Karpas-422 (cell line): Measurements from ENCODE around the gene OBI1. TPM values are rescaled to one million over a fixed set of nuclear protein-coding genes. Genes with fewer than 3 reads are reported as not detected.

Source experiments
- DNase-seq: peaks from one replicate; pipeline ENCODE4 v3.0.0-alpha.2; 2015
- H2AFZ ChIP-seq: fragments of 200-600 bp; sonication (generic); 2 replicates; pipeline ENCODE4 v1.6.1; 2014; ENCODE audit warnings: antibody characterized with exemption, low read length, mixed read lengths
- H3K27ac ChIP-seq: fragments of 200-600 bp; sonication (generic); 2 replicates; pipeline ENCODE4 v1.5.1; 2014; ENCODE audit warnings: mild to moderate bottlenecking, low read length, moderate library complexity
- H3K27me3 ChIP-seq: fragments of 200-600 bp; sonication (generic); 2 replicates; pipeline ENCODE4 v1.6.1; 2014; ENCODE audit warnings: low read length, mixed read lengths
- H3K36me3 ChIP-seq: fragments of 200-600 bp; sonication (generic); 2 replicates; pipeline ENCODE4 v1.6.1; 2014; ENCODE audit warnings: low read length, mixed read lengths; ENCODE audit not compliant: insufficient read depth
- H3K4me1 ChIP-seq: fragments of 200-600 bp; sonication (generic); 2 replicates; pipeline ENCODE4 v1.6.1; 2014; ENCODE audit warnings: mild to moderate bottlenecking, low read length, mixed read lengths
- H3K4me2 ChIP-seq: fragments of 200-600 bp; sonication (generic); 2 replicates; pipeline ENCODE4 v1.6.1; 2014; ENCODE audit warnings: low read length, low read depth, mild to moderate bottlenecking; ENCODE audit not compliant: poor library complexity, severe bottlenecking
- H3K4me3 ChIP-seq: fragments of 200-600 bp; sonication (generic); 2 replicates; pipeline ENCODE4 v1.5.1; 2014; ENCODE audit warnings: mild to moderate bottlenecking, antibody characterized with exemption, low read length, mixed read lengths
- H3K79me2 ChIP-seq: fragments of 200-600 bp; sonication (generic); 2 replicates; pipeline ENCODE4 v1.6.1; 2014; ENCODE audit warnings: mild to moderate bottlenecking, low read length, mixed read lengths
- H3K9ac ChIP-seq: fragments of 200-600 bp; sonication (generic); 2 replicates; pipeline ENCODE4 v1.6.0; 2014; ENCODE audit warnings: low read length
- H3K9me2 ChIP-seq: fragments of 200-600 bp; sonication (generic), shearing (Covaris generic); replicated peaks from 2 replicates; pipeline ENCODE4 v1.6.0; 2014; ENCODE audit warnings: mild to moderate bottlenecking, low read length, moderate library complexity; ENCODE audit not compliant: insufficient read depth
- H3K9me3 ChIP-seq: fragments of 300-700, 200-600 bp; sonication (generic); 2 replicates; pipeline ENCODE4 v1.6.1; 2014; ENCODE audit warnings: low read length, mixed read lengths
- H4K20me1 ChIP-seq: fragments of 200-600 bp; sonication (generic); 2 replicates; pipeline ENCODE4 v1.6.1; 2014; ENCODE audit warnings: mild to moderate bottlenecking, antibody characterized with exemption, low read length, low read depth; ENCODE audit not compliant: insufficient read depth
- total RNA-seq: library from RNA; depleted of rRNA; stranded (reverse); fragments of >200 nt; shearing (Covaris generic); gene quantifications from 2 replicates; pipeline ENCODE4 v1.2.3, GENCODE V29; 2014; ENCODE audit warnings: low replicate concordance

Gene OBI1
- total RNA-seq, 1 experiment from 2014 or later = 27.7 TPM

- no peak overlapping the region for H3K9ac ChIP-seq
- no peaks in the 10 kb centered on the region for H3K9me3 ChIP-seq
- no peaks in the 10 kb centered on the region for H3K27me3 ChIP-seq
- H4K20me1 ChIP-seq = no peaks in the 10 kb centered on the region
- no peaks in the 10 kb centered on the region for H3K36me3 ChIP-seq
- H2AFZ ChIP-seq = no peak overlapping the region
- no peak overlapping the region for H3K27ac ChIP-seq
- no peaks in the 10 kb centered on the region for H3K9me2 ChIP-seq
- H3K4me3 ChIP-seq = no peak overlapping the region
- no peak for DNase-seq
- no peak overlapping the region for H3K4me2 ChIP-seq
- H3K79me2 ChIP-seq = no peaks in the 10 kb centered on the region
- no peaks in the 10 kb centered on the region for H3K4me1 ChIP-seq
Measured at GRCh38 chr13:78593129-78593528, 65.8 kb downstream of the OBI1 start.

GRCh38 chr13:78592584-78592983 is 66.4 kb downstream of the OBI1 start:
- Histone ChIP-seq H3K4me1 (no peaks in the 10 kb centered on the region), H3K9ac (no peak overlapping the region), H3K79me2 (no peaks in the 10 kb centered on the region), H3K36me3 (no peaks in the 10 kb centered on the region), H3K4me3 (no peak overlapping the region), H3K27me3 (no peaks in the 10 kb centered on the region), H3K27ac (no peak overlapping the region), H2AFZ (no peak overlapping the region), H3K9me3 (no peaks in the 10 kb centered on the region), H4K20me1 (no peaks in the 10 kb centered on the region), H3K4me2 (no peak overlapping the region), H3K9me2 (no peaks in the 10 kb centered on the region)
- no peak for DNase-seq

- no peak overlapping the region for H3K9ac ChIP-seq
- peak; percentile 66 for DNase-seq
- H3K79me2 ChIP-seq = no peaks in the 10 kb centered on the region
- H3K4me2 ChIP-seq = no peak overlapping the region
- no peaks in the 10 kb centered on the region for H3K4me1 ChIP-seq
- no peaks in the 10 kb centered on the region for H4K20me1 ChIP-seq
- no peaks in the 10 kb centered on the region for H3K36me3 ChIP-seq
- no peaks in the 10 kb centered on the region for H3K9me2 ChIP-seq
- no peaks in the 10 kb centered on the region for H3K27me3 ChIP-seq
- H2AFZ ChIP-seq = no peak overlapping the region
- no peaks in the 10 kb centered on the region for H3K9me3 ChIP-seq
- H3K27ac ChIP-seq = no peak overlapping the region
- no peak overlapping the region for H3K4me3 ChIP-seq
Measured at GRCh38 chr13:78589206-78589605, 69.7 kb downstream of the OBI1 start.

- H2AFZ ChIP-seq = no peak overlapping the region
- H3K4me1 ChIP-seq = no peaks in the 10 kb centered on the region
- no peaks in the 10 kb centered on the region for H3K79me2 ChIP-seq
- no peak overlapping the region for H3K27ac ChIP-seq
- H3K36me3 ChIP-seq = no peaks in the 10 kb centered on the region
- H4K20me1 ChIP-seq = no peaks in the 10 kb centered on the region
- no peak overlapping the region for H3K4me2 ChIP-seq
- H3K9me3 ChIP-seq = no peaks in the 10 kb centered on the region
- no peak overlapping the region for H3K4me3 ChIP-seq
- no peaks in the 10 kb centered on the region for H3K9me2 ChIP-seq
- H3K9ac ChIP-seq = no peak overlapping the region
- DNase-seq = no peak
- H3K27me3 ChIP-seq = no peaks in the 10 kb centered on the region
Measured at GRCh38 chr13:78587395-78587794, 71.6 kb downstream of the OBI1 start.

- H3K4me2 ChIP-seq = no peak overlapping the region
- DNase-seq = peak; percentile 72
- no peaks in the 10 kb centered on the region for H3K9me2 ChIP-seq
- H3K9me3 ChIP-seq = no peaks in the 10 kb centered on the region
- no peaks in the 10 kb centered on the region for H3K27me3 ChIP-seq
- H2AFZ ChIP-seq = no peak overlapping the region
- H3K36me3 ChIP-seq = no peaks in the 10 kb centered on the region
- H3K4me1 ChIP-seq = no peaks in the 10 kb centered on the region
- no peak overlapping the region for H3K4me3 ChIP-seq
- no peak overlapping the region for H3K9ac ChIP-seq
- no peaks in the 10 kb centered on the region for H3K79me2 ChIP-seq
- no peak overlapping the region for H3K27ac ChIP-seq
- H4K20me1 ChIP-seq = no peaks in the 10 kb centered on the region
Measured at GRCh38 chr13:78586706-78587105, 72.2 kb downstream of the OBI1 start.

GRCh38 chr13:78576261-78576660 is 82.7 kb downstream of the OBI1 start:
- H3K79me2 ChIP-seq = no peaks in the 10 kb centered on the region
- no peaks in the 10 kb centered on the region for H3K9me2 ChIP-seq
- no peaks in the 10 kb centered on the region for H3K27me3 ChIP-seq
- H3K9me3 ChIP-seq = no peaks in the 10 kb centered on the region
- no peak overlapping the region for H2AFZ ChIP-seq
- H3K36me3 ChIP-seq = no peaks in the 10 kb centered on the region
- H3K27ac ChIP-seq = no peak overlapping the region
- no peaks in the 10 kb centered on the region for H3K4me1 ChIP-seq
- DNase-seq = no peak
- H3K9ac ChIP-seq = no peak overlapping the region
- no peak overlapping the region for H3K4me3 ChIP-seq
- no peaks in the 10 kb centered on the region for H4K20me1 ChIP-seq
- H3K4me2 ChIP-seq = no peak overlapping the region

GRCh38 chr13:78572459-78572858 is 86.5 kb downstream of the OBI1 start:
- no peaks in the 10 kb centered on the region for H3K9me2 ChIP-seq
- no peaks in the 10 kb centered on the region for H3K36me3 ChIP-seq
- no peaks in the 10 kb centered on the region for H3K79me2 ChIP-seq
- H3K4me3 ChIP-seq = no peak overlapping the region
- no peaks in the 10 kb centered on the region for H4K20me1 ChIP-seq
- H3K9ac ChIP-seq = no peak overlapping the region
- H3K9me3 ChIP-seq = no peaks in the 10 kb centered on the region
- DNase-seq = no peak
- no peak overlapping the region for H3K4me2 ChIP-seq
- H3K4me1 ChIP-seq = no peaks in the 10 kb centered on the region
- no peak overlapping the region for H2AFZ ChIP-seq
- H3K27me3 ChIP-seq = no peaks in the 10 kb centered on the region
- no peak overlapping the region for H3K27ac ChIP-seq

GRCh38 chr13:78569029-78569428 is 89.9 kb downstream of the OBI1 start:
- H3K27ac ChIP-seq = no peak overlapping the region
- H3K9ac ChIP-seq = no peak overlapping the region
- no peak for DNase-seq
- no peak overlapping the region for H3K4me3 ChIP-seq
- H3K4me2 ChIP-seq = no peak overlapping the region
- H3K36me3 ChIP-seq = no peaks in the 10 kb centered on the region
- H3K9me2 ChIP-seq = no peaks in the 10 kb centered on the region
- no peak overlapping the region for H2AFZ ChIP-seq
- H3K79me2 ChIP-seq = no peaks in the 10 kb centered on the region
- no peaks in the 10 kb centered on the region for H3K9me3 ChIP-seq
- H3K4me1 ChIP-seq = no peaks in the 10 kb centered on the region
- no peaks in the 10 kb centered on the region for H3K27me3 ChIP-seq
- H4K20me1 ChIP-seq = no peaks in the 10 kb centered on the region

GRCh38 chr13:78566631-78567030 is 92.3 kb downstream of the OBI1 start:
- no peak overlapping the region for H3K4me3 ChIP-seq
- no peaks in the 10 kb centered on the region for H3K9me3 ChIP-seq
- no peak overlapping the region for H3K9ac ChIP-seq
- H3K27me3 ChIP-seq = no peaks in the 10 kb centered on the region
- no peaks in the 10 kb centered on the region for H3K79me2 ChIP-seq
- H4K20me1 ChIP-seq = no peaks in the 10 kb centered on the region
- no peak for DNase-seq
- no peak overlapping the region for H2AFZ ChIP-seq
- no peaks in the 10 kb centered on the region for H3K9me2 ChIP-seq
- H3K27ac ChIP-seq = no peak overlapping the region
- H3K36me3 ChIP-seq = no peaks in the 10 kb centered on the region
- no peaks in the 10 kb centered on the region for H3K4me1 ChIP-seq
- no peak overlapping the region for H3K4me2 ChIP-seq
